CD4-positive, alpha-beta T cell (primary cell): Measurements from ENCODE around the gene ZNF280A. TPM values are rescaled to one million over a fixed set of nuclear protein-coding genes. Genes with fewer than 3 reads are reported as not detected.

ENCODE experiments used
- ATAC-seq: fragments of 200-7000 bp; cut with Tn5 transposase; one replicate; pipeline ENCODE4 v1.10.0; 2022; ENCODE audit warnings: mild to moderate bottlenecking; ENCODE audit not compliant: poor library complexity
- CTCF ChIA-PET: fragments of 350-600 bp; sonication (Branson Sonifier 250); formaldehyde crosslinking; loops from one replicate; lab custom pipeline; 2021; ENCODE audit warnings: antibody characterized with exemption, inconsistent platforms; lab: Charles Lee
- POLR2A ChIA-PET: fragments of 350-600 bp; sonication (Branson Sonifier 250); formaldehyde crosslinking; loops from one replicate; lab custom pipeline; 2021; ENCODE audit warnings: antibody characterized with exemption, inconsistent platforms; lab: Charles Lee
- DNase-seq, 14 experiments: peaks; one replicate each; pipeline ENCODE4 v3.0.0-alpha.2; 2013 to 2020; ENCODE audit warnings: mixed read lengths in 2 of 14
- H3K27ac ChIP-seq, 2 donors: one replicate each; pipeline versions ENCODE4 v1.5.1 to v1.7.0; 2013; ENCODE audit warnings: low read length in 2 of 2, low read depth in 1 of 2, mild to moderate bottlenecking in 1 of 2
- H3K27me3 ChIP-seq, 2 experiments: 1 replicate in 1 of 2; 2 replicates in 1 of 2; pipeline versions ENCODE4 v1.6.1 to v1.7.0; 2013; ENCODE audit warnings: low read length in 2 of 2, control low read depth in 1 of 2, mild to moderate bottlenecking in 1 of 2, moderate library complexity in 1 of 2; ENCODE audit not compliant: insufficient read depth in 2 of 2, control insufficient read depth in 1 of 2
- H3K36me3 ChIP-seq: one replicate; pipeline ENCODE4 v1.6.1; 2013; ENCODE audit warnings: low read length, control low read depth; ENCODE audit not compliant: insufficient read depth
- H3K4me1 ChIP-seq: one replicate; pipeline ENCODE4 v1.6.1; 2013; ENCODE audit warnings: low read length, control low read depth; ENCODE audit not compliant: insufficient read depth
- H3K4me3 ChIP-seq: one replicate; pipeline ENCODE4 v1.5.1; 2013; ENCODE audit warnings: mild to moderate bottlenecking, low read length, moderate library complexity
- H3K9me3 ChIP-seq, 2 experiments: 1 replicate in 1 of 2; 2 replicates in 1 of 2; pipeline versions ENCODE4 v1.6.1 to v1.7.0; 2013; ENCODE audit warnings: low read length in 2 of 2, mild to moderate bottlenecking in 2 of 2, control low read depth in 1 of 2, moderate library complexity in 1 of 2; ENCODE audit not compliant: control insufficient read depth in 1 of 2, insufficient read depth in 1 of 2
- H3K27ac Mint-ChIP-seq: one replicate; pipeline ENCODE4 v1.8.0; 2020; ENCODE audit warnings: mixed read lengths
- H3K27me3 Mint-ChIP-seq: one replicate; pipeline ENCODE4 v1.8.0; 2021; ENCODE audit warnings: mixed read lengths
- H3K36me3 Mint-ChIP-seq: one replicate; pipeline ENCODE4 v1.8.0; 2021; ENCODE audit warnings: low read depth, mixed read lengths
- H3K4me1 Mint-ChIP-seq: one replicate; pipeline ENCODE4 v1.8.0; 2021; ENCODE audit warnings: low read depth, mixed read lengths
- H3K4me3 Mint-ChIP-seq: one replicate; pipeline ENCODE4 v1.8.0; 2020; ENCODE audit warnings: mild to moderate bottlenecking, mixed read lengths
- H3K9me3 Mint-ChIP-seq: one replicate; pipeline ENCODE4 v1.8.0; 2020; ENCODE audit warnings: mixed read lengths
- intact Hi-C, 2 experiments: fragments of 100-400 bp; cut with DNase I in 1 of 2; cut with micrococcal nuclease in 1 of 2; formaldehyde crosslinking; loops; one replicate each; pipeline versions ENCODE4 v1.15.1 to v1.9.0; 2023 to 2025; cut with DNase I, micrococcal nuclease
- total RNA-seq, 174 experiments: library from RNA in 2 of 174; stranded (reverse) in 2 of 174; gene quantifications; one replicate each; pipeline ENCODE4 v1.2.3 and lab custom pipeline; 2021 to 2026
- TF ChIP-seq, protein P1 (sequence below): fragments of 200-600 bp; IDR thresholded peaks from one replicate; pipeline ENCODE4 v1.8.0; 2022; ENCODE audit warnings: antibody characterized with exemption, mild to moderate bottlenecking

ZNF280A gene
- total RNA-seq, 2 experiments from 2014 or later, result not detected

DNA sequence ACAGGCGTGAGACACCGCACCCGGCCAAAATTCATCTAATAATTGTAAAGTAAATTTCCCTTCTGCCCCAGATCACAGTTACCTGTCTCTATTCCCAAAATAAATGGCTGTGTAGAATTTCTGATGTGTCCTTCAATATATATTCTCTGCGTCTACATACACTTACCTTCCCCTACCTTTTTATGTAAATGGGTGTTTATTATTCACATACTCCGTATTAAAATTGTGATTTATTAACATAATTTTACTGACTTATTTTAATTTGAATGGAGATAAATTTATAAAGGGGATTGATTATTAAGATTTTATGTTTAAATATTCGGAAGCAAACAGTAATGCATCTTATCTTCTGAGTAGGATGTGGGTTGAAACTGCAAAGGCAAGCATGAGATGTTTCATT is 16.4 kb upstream of the ZNF280A start:
- Mint-ChIP-seq H3K4me3 (no peak overlapping the region), H3K4me1 (no peaks in the 10 kb centered on the region), H3K36me3 (no peaks in the 10 kb centered on the region), H3K9me3 (no peaks in the 10 kb centered on the region), H3K27me3 (peaks cover 12% of the 10 kb centered on the region), H3K27ac (no peak overlapping the region)
- intact Hi-C loops, result no loop called here
- Histone ChIP-seq H3K4me3 (no peak overlapping the region), H3K27ac (no peak overlapping the region), H3K4me1 (no peaks in the 10 kb centered on the region), H3K36me3 (no peaks in the 10 kb centered on the region), H3K27me3 (no peaks in the 10 kb centered on the region), H3K9me3 (no peaks in the 10 kb centered on the region)
- TF ChIP-seq, protein P1, sequence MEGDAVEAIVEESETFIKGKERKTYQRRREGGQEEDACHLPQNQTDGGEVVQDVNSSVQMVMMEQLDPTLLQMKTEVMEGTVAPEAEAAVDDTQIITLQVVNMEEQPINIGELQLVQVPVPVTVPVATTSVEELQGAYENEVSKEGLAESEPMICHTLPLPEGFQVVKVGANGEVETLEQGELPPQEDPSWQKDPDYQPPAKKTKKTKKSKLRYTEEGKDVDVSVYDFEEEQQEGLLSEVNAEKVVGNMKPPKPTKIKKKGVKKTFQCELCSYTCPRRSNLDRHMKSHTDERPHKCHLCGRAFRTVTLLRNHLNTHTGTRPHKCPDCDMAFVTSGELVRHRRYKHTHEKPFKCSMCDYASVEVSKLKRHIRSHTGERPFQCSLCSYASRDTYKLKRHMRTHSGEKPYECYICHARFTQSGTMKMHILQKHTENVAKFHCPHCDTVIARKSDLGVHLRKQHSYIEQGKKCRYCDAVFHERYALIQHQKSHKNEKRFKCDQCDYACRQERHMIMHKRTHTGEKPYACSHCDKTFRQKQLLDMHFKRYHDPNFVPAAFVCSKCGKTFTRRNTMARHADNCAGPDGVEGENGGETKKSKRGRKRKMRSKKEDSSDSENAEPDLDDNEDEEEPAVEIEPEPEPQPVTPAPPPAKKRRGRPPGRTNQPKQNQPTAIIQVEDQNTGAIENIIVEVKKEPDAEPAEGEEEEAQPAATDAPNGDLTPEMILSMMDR, result no peak
- DNase-seq, result no peak
- POLR2A ChIA-PET, result no interaction called here
- CTCF ChIA-PET, result no interaction called here
- ATAC-seq, result no peak

DNA sequence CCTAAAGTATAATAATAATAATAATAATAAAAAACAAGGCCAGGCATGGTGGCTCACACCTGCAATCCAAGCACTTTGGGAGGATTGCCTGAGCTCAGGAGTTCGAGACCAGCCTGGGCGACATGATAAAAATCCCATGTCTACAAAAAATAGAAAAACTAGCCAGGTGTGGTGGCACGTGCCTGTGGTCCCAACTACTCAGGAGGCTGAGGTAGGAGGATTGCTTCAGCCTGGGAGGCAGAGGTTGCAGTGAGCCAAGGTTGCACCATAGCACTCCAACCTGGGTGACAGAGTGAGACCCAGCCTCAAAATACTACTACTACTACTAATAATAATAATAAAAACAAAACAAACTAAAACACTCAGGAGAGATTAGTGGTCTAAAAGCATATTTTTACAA is 15.6 kb upstream of the ZNF280A start:
- ATAC-seq, result no peak
- CTCF ChIA-PET, result no interaction called here
- intact Hi-C loops, result no loop called here

DNA sequence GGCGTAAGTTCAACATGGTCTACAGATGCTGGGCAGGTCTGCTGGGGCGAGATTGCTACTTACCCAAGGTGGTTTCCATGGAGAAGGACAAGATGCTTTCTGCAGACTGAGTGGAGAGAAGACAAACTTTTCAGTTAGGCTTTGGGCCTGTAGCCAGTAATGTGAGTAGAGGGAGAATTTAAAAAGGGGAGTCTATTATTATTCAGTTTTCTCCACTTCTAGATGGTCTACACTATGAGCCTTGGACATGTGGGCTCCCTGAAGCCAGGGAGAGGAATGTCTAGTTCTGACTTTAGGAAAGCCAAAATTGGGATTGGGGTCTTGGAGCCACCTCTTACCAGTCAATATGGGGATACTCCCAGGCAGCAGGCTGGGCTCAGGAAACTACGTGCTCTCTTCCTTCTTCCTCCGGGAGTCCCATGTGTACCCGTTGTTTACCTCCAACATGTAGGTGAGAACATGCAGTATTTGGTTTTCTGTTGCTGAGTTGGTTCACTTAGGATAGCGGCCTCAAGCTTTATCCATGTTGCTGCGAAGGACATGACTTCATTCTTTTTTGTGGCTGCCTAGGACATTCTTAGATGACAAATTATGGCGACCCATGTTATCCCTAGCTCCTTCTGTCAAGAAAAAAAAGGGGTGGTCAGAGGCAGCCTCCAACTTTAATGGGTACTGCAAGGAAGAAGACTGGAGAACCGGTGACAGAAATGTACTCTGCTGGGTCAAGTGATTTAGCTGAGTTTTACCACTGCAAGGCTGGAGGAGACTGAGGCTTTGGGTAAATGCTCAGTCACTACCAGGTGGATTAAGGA is 14.7 kb upstream of the ZNF280A start:
- Histone ChIP-seq H3K27me3 (no peaks in the 10 kb centered on the region), H3K36me3 (no peaks in the 10 kb centered on the region), H3K27ac (no peak overlapping the region), H3K9me3 (no peaks in the 10 kb centered on the region), H3K4me3 (no peak overlapping the region), H3K4me1 (no peaks in the 10 kb centered on the region)
- Mint-ChIP-seq H3K27me3 (peaks cover 7% of the 10 kb centered on the region), H3K27ac (no peak overlapping the region), H3K36me3 (no peaks in the 10 kb centered on the region), H3K4me3 (no peak overlapping the region), H3K4me1 (no peaks in the 10 kb centered on the region), H3K9me3 (no peaks in the 10 kb centered on the region)
- TF ChIP-seq, protein P1, result no peak
- DNase-seq (no peak), ATAC-seq (no peak)
- intact Hi-C loops, result no loop called here
- POLR2A ChIA-PET, result no interaction called here
- CTCF ChIA-PET, result no interaction called here

More for the DNA sequence above, 15.6 kb upstream of the ZNF280A start:
- Histone ChIP-seq H3K9me3 (no peaks in the 10 kb centered on the region), H3K27me3 (no peaks in the 10 kb centered on the region), H3K4me1 (no peaks in the 10 kb centered on the region), H3K27ac (no peak overlapping the region), H3K4me3 (no peak overlapping the region), H3K36me3 (no peaks in the 10 kb centered on the region)
- DNase-seq, result no peak
- Mint-ChIP-seq H3K4me3 (no peak overlapping the region), H3K36me3 (no peaks in the 10 kb centered on the region), H3K27ac (no peak overlapping the region), H3K9me3 (no peaks in the 10 kb centered on the region), H3K27me3 (peaks cover 12% of the 10 kb centered on the region), H3K4me1 (no peaks in the 10 kb centered on the region)
- POLR2A ChIA-PET, result no interaction called here
- TF ChIP-seq, protein P1, result no peak
